Thyroid gland (tissue), 4 donors: Measurements from ENCODE around the gene ZNF536. TPM values are rescaled to one million over a fixed set of nuclear protein-coding genes. Genes with fewer than 3 reads are reported as not detected.

ENCODE experiments used
- DNase-seq, 2 donors: peaks; one replicate each; pipeline ENCODE4 v3.0.0-alpha.2; 2019
- H3K27ac ChIP-seq, 3 donors: fragments of 200-600 bp; sonication (generic); 1 replicate in 2 of 3; 2 replicates in 1 of 3; pipeline ENCODE4 v1.5.1; 2016 to 2019; ENCODE audit warnings: mild to moderate bottlenecking in 1 of 3, moderate library complexity in 1 of 3
- H3K27me3 ChIP-seq: fragments of 200-600 bp; sonication (generic); one replicate; pipeline ENCODE4 v1.5.1; 2019
- H3K36me3 ChIP-seq, 2 donors: fragments of 200-600 bp; sonication (generic); one replicate each; pipeline ENCODE4 v1.5.1; 2016 to 2019
- H3K4me1 ChIP-seq, 2 donors: fragments of 200-600 bp; sonication (generic); one replicate each; pipeline ENCODE4 v1.5.1; 2017 to 2019
- H3K4me3 ChIP-seq, 3 donors: fragments of 200-600 bp; sonication (generic); replicated peaks in 1 of 3; 1 replicate in 2 of 3; 2 replicates in 1 of 3; pipeline ENCODE4 v1.5.1; 2016; ENCODE audit warnings: mild to moderate bottlenecking in 1 of 3
- H3K9me3 ChIP-seq: fragments of 200-600 bp; sonication (generic); one replicate; pipeline ENCODE4 v1.5.1; 2017
- POLR2A ChIP-seq, 2 donors: fragments of 450-650 bp; IDR thresholded peaks; one replicate each; pipeline ENCODE4 v1.6.1; 2017; ENCODE audit warnings: antibody characterized with exemption in 2 of 2, mild to moderate bottlenecking in 2 of 2, moderate library complexity in 1 of 2
- WGBS, 2 donors: methylation state at CpG; one replicate each; pipeline ENCODE4 v1.1.5; 2017; 5-methylcytosine and 5-hydroxymethylcytosine counted together
- intact Hi-C: fragments of 100-400 bp; cut with DNase I; formaldehyde crosslinking; loops from one replicate; pipeline ENCODE4 v1.15.1; 2023
- total RNA-seq, 4 donors: library from RNA; depleted of rRNA; stranded (reverse); fragments of >200 nt; gene quantifications; one replicate each; pipeline ENCODE4 v1.2.3, GENCODE V29; 2016
- TF ChIP-seq, protein P1 (sequence below), 6 experiments: fragments of 200-600 bp in 3 of 6; fragments of 450-650 bp in 3 of 6; sonication (generic) in 3 of 6; IDR thresholded peaks; one replicate each; pipeline ENCODE4 v1.5.1; 2016 to 2019; ENCODE audit warnings: antibody characterized with exemption in 6 of 6, mild to moderate bottlenecking in 2 of 6, inconsistent platforms in 1 of 6, moderate library complexity in 1 of 6

Gene ZNF536
- total RNA-seq, 4 donors from 2014 or later, result 1.1 to 10.8 (median 5.3) TPM

- peaks cover 0 to 7% of the 10 kb centered on the region in 2 donors for H3K4me1 ChIP-seq
- no peak overlapping the region for H3K27ac ChIP-seq
- no peaks in the 10 kb centered on the region for H3K9me3 ChIP-seq
- no peak overlapping the region for H3K4me3 ChIP-seq
- intact Hi-C loops, result no loop called here
- TF ChIP-seq, protein P1, sequence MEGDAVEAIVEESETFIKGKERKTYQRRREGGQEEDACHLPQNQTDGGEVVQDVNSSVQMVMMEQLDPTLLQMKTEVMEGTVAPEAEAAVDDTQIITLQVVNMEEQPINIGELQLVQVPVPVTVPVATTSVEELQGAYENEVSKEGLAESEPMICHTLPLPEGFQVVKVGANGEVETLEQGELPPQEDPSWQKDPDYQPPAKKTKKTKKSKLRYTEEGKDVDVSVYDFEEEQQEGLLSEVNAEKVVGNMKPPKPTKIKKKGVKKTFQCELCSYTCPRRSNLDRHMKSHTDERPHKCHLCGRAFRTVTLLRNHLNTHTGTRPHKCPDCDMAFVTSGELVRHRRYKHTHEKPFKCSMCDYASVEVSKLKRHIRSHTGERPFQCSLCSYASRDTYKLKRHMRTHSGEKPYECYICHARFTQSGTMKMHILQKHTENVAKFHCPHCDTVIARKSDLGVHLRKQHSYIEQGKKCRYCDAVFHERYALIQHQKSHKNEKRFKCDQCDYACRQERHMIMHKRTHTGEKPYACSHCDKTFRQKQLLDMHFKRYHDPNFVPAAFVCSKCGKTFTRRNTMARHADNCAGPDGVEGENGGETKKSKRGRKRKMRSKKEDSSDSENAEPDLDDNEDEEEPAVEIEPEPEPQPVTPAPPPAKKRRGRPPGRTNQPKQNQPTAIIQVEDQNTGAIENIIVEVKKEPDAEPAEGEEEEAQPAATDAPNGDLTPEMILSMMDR (IDR thresholded peaks at IDR 0.05), result no peak
- TF ChIP-seq POLR2A (IDR thresholded peaks at IDR 0.05), result no peak
- no peaks in the 10 kb centered on the region for H3K36me3 ChIP-seq
- H3K27me3 ChIP-seq, result no peaks in the 10 kb centered on the region
- 71 to 78% methylated on average over 6 of the region's 6 CpGs for whole genome bisulfite sequencing, 2 donors
- no peak for DNase-seq
Measured at GRCh38 chr19:30596268-30596667, 224.1 kb downstream of the ZNF536 start.

DNA sequence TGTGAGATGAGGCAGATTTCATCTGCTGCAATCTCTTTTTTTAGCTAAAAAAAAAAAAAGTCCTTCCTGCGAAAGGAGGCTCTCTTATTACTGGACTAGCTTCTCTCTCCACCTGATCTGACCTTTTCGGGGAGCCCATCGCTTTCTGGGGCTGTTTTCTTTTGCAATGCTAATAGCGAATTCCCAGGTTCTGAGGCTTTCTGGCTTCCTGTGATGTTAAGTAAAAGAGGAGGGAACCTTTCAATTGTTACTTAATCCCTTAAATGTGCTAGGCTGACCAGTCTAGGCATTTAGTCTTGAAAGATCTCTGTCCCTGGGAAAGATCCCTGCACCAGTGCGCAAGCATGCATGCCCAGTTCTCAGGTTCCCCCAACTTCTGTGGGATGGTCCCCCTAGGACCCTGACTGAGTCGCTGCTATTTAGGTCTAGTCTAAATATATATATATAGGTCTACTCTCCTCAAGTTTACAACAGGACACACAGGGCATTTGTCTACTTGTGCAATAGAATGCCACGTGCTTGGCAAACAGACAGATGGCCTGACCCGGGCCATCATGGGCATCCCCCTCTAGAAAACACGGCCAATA is 224.7 kb downstream of the ZNF536 start:
- no peak for DNase-seq
- intact Hi-C loops, result no loop called here
- Histone ChIP-seq H3K36me3 (no peaks in the 10 kb centered on the region), H3K9me3 (no peaks in the 10 kb centered on the region), H3K27me3 (no peaks in the 10 kb centered on the region), H3K4me1 (peaks cover 0 to 7% of the 10 kb centered on the region in 2 donors), H3K4me3 (no peak overlapping the region), H3K27ac (no peak overlapping the region)
- TF ChIP-seq POLR2A (IDR thresholded peaks at IDR 0.05), result no peak
- TF ChIP-seq, protein P1 (IDR thresholded peaks at IDR 0.05), result no peak
- 41 to 52% methylated on average over 9 of the region's 9 CpGs for WGBS, 2 donors

DNA sequence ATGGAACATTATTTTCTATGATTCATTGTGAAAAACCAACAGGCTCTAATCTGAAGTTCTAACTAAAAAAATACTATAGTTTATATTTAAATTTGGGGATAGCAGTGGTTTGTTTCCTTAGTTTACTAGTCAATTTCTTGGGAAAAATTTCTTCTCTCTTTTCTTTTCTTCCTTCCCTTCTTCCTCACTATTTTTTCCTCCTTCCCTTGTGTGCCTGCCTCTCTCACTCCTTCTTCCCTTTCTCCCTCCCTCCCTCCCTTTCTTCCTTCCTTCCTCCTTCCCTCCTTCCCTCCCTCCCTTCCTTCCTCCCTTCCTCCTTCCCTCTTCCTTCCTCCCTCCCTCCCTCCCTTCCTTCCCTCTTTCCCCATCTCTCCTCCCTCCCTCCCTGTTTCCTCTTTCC is 226.5 kb downstream of the ZNF536 start:
- Histone ChIP-seq H3K4me3 (no peak overlapping the region), H3K9me3 (no peaks in the 10 kb centered on the region), H3K27me3 (no peaks in the 10 kb centered on the region), H3K4me1 (no peaks in the 10 kb centered on the region), H3K36me3 (no peaks in the 10 kb centered on the region), H3K27ac (no peak overlapping the region)
- intact Hi-C loops, result no loop called here
- DNase-seq, result no peak
- TF ChIP-seq, protein P1 (IDR thresholded peaks at IDR 0.05), result no peak
- no peak for TF ChIP-seq POLR2A (IDR thresholded peaks at IDR 0.05)

- no peaks in the 10 kb centered on the region for H3K4me1 ChIP-seq
- H3K4me3 ChIP-seq, result no peak overlapping the region
- TF ChIP-seq, protein P1 (IDR thresholded peaks at IDR 0.05), result no peak
- TF ChIP-seq POLR2A (IDR thresholded peaks at IDR 0.05), result no peak
- H3K27ac ChIP-seq, result no peak overlapping the region
- H3K9me3 ChIP-seq, result no peaks in the 10 kb centered on the region
- no peaks in the 10 kb centered on the region for H3K27me3 ChIP-seq
- H3K36me3 ChIP-seq, result no peaks in the 10 kb centered on the region
- 68 to 75% methylated on average over 10 of the region's 10 CpGs for WGBS, 2 donors
- no peak for DNase-seq
- intact Hi-C loops, result no loop called here
Measured at GRCh38 chr19:30602661-30603350, 230.6 kb downstream of the ZNF536 start.

GRCh38 chr19:30604657-30605056 is 232.5 kb downstream of the ZNF536 start:
- H3K27me3 ChIP-seq, result no peaks in the 10 kb centered on the region
- H3K36me3 ChIP-seq, result no peaks in the 10 kb centered on the region
- 68 to 74% methylated on average over 6 of the region's 6 CpGs for WGBS, 2 donors
- TF ChIP-seq, protein P1 (IDR thresholded peaks at IDR 0.05), result no peak
- TF ChIP-seq POLR2A (IDR thresholded peaks at IDR 0.05), result no peak
- no peak overlapping the region for H3K4me3 ChIP-seq
- H3K27ac ChIP-seq, result no peak overlapping the region
- DNase-seq, result no peak
- no peaks in the 10 kb centered on the region for H3K9me3 ChIP-seq
- H3K4me1 ChIP-seq, result no peaks in the 10 kb centered on the region
- intact Hi-C loops, result no loop called here
